Measurements from ENCODE around the gene MON2.
"Not testable (repeated sequence)": the region's sequence is repeated elsewhere in the genome, so short reads cannot be mapped to it uniquely, and the experiment has no call there.

The MON2 gene

GRCh38 chr12:62471734-62472133 lies 5.1 kb downstream of the MON2 start:
- no peak for DNase-seq (ENCODE audit: low read depth)

- DNase-seq (ENCODE audit: low read depth): no peak
Observed at GRCh38 chr12:62472472-62472871, 5.8 kb downstream of the MON2 start.

- no peak for DNase-seq (ENCODE audit: low read depth)
Observed at GRCh38 chr12:62481843-62482540, 15.4 kb downstream of the MON2 start.

GRCh38 chr12:62482769-62483168 lies 16.1 kb downstream of the MON2 start:
- DNase-seq (ENCODE audit: low read depth): no peak

GRCh38 chr12:62484233-62484632 lies 17.6 kb downstream of the MON2 start:
- no peak for DNase-seq (ENCODE audit: low read depth)

GRCh38 chr12:62505786-62506185 lies 39.2 kb downstream of the MON2 start:
- DNase-seq (ENCODE audit: low read depth): no peak

GRCh38 chr12:62512901-62513300 lies 46.3 kb downstream of the MON2 start:
- DNase-seq (ENCODE audit: low read depth): no peak

GRCh38 chr12:62514080-62514479 lies 47.5 kb downstream of the MON2 start:
- not testable (repeated sequence) for DNase-seq (ENCODE audit: low read depth)

- DNase-seq (ENCODE audit: low read depth): no peak
Observed at GRCh38 chr12:62516927-62517326, 50.3 kb downstream of the MON2 start.

GRCh38 chr12:62517887-62518286 lies 51.3 kb downstream of the MON2 start:
- no peak for DNase-seq (ENCODE audit: low read depth)

- no peak for DNase-seq (ENCODE audit: low read depth)
Observed at GRCh38 chr12:62519043-62519442, 52.4 kb downstream of the MON2 start.

GRCh38 chr12:62520361-62520760 lies 53.7 kb downstream of the MON2 start:
- no peak for DNase-seq (ENCODE audit: low read depth)

GRCh38 chr12:62522984-62523383 lies 56.4 kb downstream of the MON2 start:
- no peak for DNase-seq (ENCODE audit: low read depth)

GRCh38 chr12:62523619-62524018 lies 57.0 kb downstream of the MON2 start:
- DNase-seq (ENCODE audit: low read depth): no peak

- DNase-seq (ENCODE audit: low read depth): no peak
Observed at GRCh38 chr12:62525271-62525670, 58.6 kb downstream of the MON2 start.

- DNase-seq (ENCODE audit: low read depth): no peak
Observed at GRCh38 chr12:62530596-62530995, 64.0 kb downstream of the MON2 start.

- DNase-seq (ENCODE audit: low read depth): no peak
Observed at GRCh38 chr12:62532333-62532732, 65.7 kb downstream of the MON2 start.

- DNase-seq (ENCODE audit: low read depth): no peak
Observed at GRCh38 chr12:62533087-62533754, 66.6 kb downstream of the MON2 start.

- no peak for DNase-seq (ENCODE audit: low read depth)
Observed at GRCh38 chr12:62533755-62534107, 67.1 kb downstream of the MON2 start.

- DNase-seq (ENCODE audit: low read depth): no peak
Observed at GRCh38 chr12:62536546-62536945, 69.9 kb downstream of the MON2 start.

GRCh38 chr12:62537551-62537950 lies 70.9 kb downstream of the MON2 start:
- no peak for DNase-seq (ENCODE audit: low read depth)

- DNase-seq (ENCODE audit: low read depth): no peak
Observed at GRCh38 chr12:62540354-62540753, 73.7 kb downstream of the MON2 start.

- no peak for DNase-seq (ENCODE audit: low read depth)
Observed at GRCh38 chr12:62542814-62543213, 76.2 kb downstream of the MON2 start.

GRCh38 chr12:62543324-62543723 lies 76.7 kb downstream of the MON2 start:
- no peak for DNase-seq (ENCODE audit: low read depth)
